GM20431 (cell line): ENCODE measurements around the gene DNAAF2.
"Not testable (repeated sequence)": the region's sequence is repeated elsewhere in the genome, so short reads cannot be mapped to it uniquely, and the experiment has no call there.

Source experiments
- in situ Hi-C: fragments of 300-500 bp; cut with MseI, MboI; formaldehyde crosslinking; loops from one replicate; pipeline ENCODE4 v1.15.0; 2020; ENCODE audit warnings: low sequenced_read_pairs; ENCODE audit not compliant: unreplicated experiment

DNAAF2 gene

GRCh38 chr14:49622022-49622607, 12.9 kb downstream of the DNAAF2 start:
- in situ Hi-C loops, result no loop called here

GRCh38 chr14:49621114-49621881, 13.7 kb downstream of the DNAAF2 start:
- in situ Hi-C loops, result no loop called here

GRCh38 chr14:49620182-49621113, 14.6 kb downstream of the DNAAF2 start, which contains the start of the genes MGAT2 and RPL36AL:
Gene MGAT2 (plus strand): TSS chr14:49620799. CDS start chr14:49621269, 470 bp downstream.
Gene RPL36AL (minus strand): TSS chr14:49620626. CDS start chr14:49619104, 1,522 bp downstream.
- in situ Hi-C loops, result no loop called here

GRCh38 chr14:49619730-49620129, 15.3 kb downstream of the DNAAF2 start:
- in situ Hi-C loops, result no loop called here

- in situ Hi-C loops, result not testable (repeated sequence)
Measured at GRCh38 chr14:49619273-49619672, 15.8 kb downstream of the DNAAF2 start.

GRCh38 chr14:49617852-49618519, 17.1 kb downstream of the DNAAF2 start:
- in situ Hi-C loops, result no loop called here

GRCh38 chr14:49615776-49616175, 19.3 kb downstream of the DNAAF2 start:
- in situ Hi-C loops, result no loop called here

GRCh38 chr14:49614196-49614595, 20.8 kb downstream of the DNAAF2 start:
- in situ Hi-C loops, result no loop called here

- in situ Hi-C loops, result no loop called here
Measured at GRCh38 chr14:49612671-49613070, 22.4 kb downstream of the DNAAF2 start.

- in situ Hi-C loops, result no loop called here
Measured at GRCh38 chr14:49612251-49612650, 22.8 kb downstream of the DNAAF2 start.

- in situ Hi-C loops, result no loop called here
Measured at GRCh38 chr14:49607583-49607982, 27.5 kb downstream of the DNAAF2 start.

GRCh38 chr14:49598485-49599300, 36.4 kb downstream of the DNAAF2 start, which contains the start of gene LRR1:
Gene LRR1 (plus strand): TSS chr14:49598940. CDS start chr14:49599021, 81 bp downstream.
- in situ Hi-C loops, result no loop called here

GRCh38 chr14:49598189-49598484, 36.9 kb downstream of the DNAAF2 start:
- in situ Hi-C loops, result no loop called here

GRCh38 chr14:49594347-49595091, 40.5 kb downstream of the DNAAF2 start:
- in situ Hi-C loops, result no loop called here

- in situ Hi-C loops, result no loop called here
Measured at GRCh38 chr14:49593016-49593415, 42.0 kb downstream of the DNAAF2 start.

GRCh38 chr14:49589387-49589786, 45.7 kb downstream of the DNAAF2 start:
- in situ Hi-C loops, result no loop called here

- in situ Hi-C loops, result no loop called here
Measured at GRCh38 chr14:49586673-49587460, 48.2 kb downstream of the DNAAF2 start.
